VCaP (cell line): ENCODE data around the gene TNS3.

ENCODE experiments used
- H3K27ac ChIP-seq: fragments of 450-650 bp; 2 replicates; pipeline ENCODE4 v1.5.1; 2017
- TF ChIP-seq, protein P1 (sequence below): fragments of 450-650 bp; conservative IDR thresholded peaks from 2 replicates; pipeline ENCODE4 v1.5.1; 2017; ENCODE audit warnings: mild to moderate bottlenecking, moderate library complexity

The TNS3 gene

DNA sequence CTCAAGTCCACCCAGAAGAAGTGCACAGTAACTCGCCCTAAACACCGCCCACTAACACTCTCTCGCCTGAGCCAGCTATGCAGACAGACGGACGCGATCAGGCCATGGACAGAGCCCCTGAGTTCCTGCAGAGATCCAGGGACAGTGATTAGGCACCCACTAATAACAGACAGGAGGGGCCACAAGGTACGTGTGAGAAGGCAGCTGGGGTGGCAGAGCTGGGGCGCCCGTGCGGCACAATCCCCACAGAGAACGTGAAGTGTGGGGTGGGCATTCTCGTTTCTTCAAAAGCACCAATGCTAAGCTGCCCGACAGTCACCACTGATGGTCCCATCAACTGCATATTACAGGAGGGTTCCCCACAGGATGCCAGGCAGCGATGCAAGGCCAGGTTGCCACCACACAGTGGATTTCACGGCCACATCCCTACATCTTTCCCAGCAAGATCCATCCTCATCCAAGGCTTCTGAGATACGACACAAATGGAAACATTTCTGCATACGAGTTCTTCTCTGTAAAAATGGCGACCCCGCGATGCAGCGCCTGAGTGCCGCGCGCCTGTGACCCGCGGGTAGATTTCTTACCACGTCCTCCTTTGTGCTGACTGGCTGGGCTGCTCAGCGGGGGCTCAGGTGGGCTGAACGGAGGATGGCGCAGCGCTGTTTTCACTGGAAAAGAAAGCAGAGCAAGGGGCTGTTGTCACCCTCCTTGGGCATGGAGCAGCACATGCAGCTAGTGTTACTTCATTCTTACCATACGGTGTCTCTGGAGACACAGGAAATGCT, 237.5 kb downstream of the TNS3 start:
- TF ChIP-seq, protein P1, sequence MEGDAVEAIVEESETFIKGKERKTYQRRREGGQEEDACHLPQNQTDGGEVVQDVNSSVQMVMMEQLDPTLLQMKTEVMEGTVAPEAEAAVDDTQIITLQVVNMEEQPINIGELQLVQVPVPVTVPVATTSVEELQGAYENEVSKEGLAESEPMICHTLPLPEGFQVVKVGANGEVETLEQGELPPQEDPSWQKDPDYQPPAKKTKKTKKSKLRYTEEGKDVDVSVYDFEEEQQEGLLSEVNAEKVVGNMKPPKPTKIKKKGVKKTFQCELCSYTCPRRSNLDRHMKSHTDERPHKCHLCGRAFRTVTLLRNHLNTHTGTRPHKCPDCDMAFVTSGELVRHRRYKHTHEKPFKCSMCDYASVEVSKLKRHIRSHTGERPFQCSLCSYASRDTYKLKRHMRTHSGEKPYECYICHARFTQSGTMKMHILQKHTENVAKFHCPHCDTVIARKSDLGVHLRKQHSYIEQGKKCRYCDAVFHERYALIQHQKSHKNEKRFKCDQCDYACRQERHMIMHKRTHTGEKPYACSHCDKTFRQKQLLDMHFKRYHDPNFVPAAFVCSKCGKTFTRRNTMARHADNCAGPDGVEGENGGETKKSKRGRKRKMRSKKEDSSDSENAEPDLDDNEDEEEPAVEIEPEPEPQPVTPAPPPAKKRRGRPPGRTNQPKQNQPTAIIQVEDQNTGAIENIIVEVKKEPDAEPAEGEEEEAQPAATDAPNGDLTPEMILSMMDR: no peak
- H3K27ac ChIP-seq: no peak overlapping the region

GRCh38 chr7:47343061-47343455, 238.9 kb downstream of the TNS3 start:
- TF ChIP-seq, protein P1: no peak
- H3K27ac ChIP-seq: no peak overlapping the region

GRCh38 chr7:47342296-47343060, 239.4 kb downstream of the TNS3 start:
- TF ChIP-seq, protein P1: no peak
- no peak overlapping the region for H3K27ac ChIP-seq

- H3K27ac ChIP-seq: no peak overlapping the region
- TF ChIP-seq, protein P1: no peak
Measured at GRCh38 chr7:47340517-47340916, 241.4 kb downstream of the TNS3 start.

GRCh38 chr7:47338026-47338425, 243.9 kb downstream of the TNS3 start:
- H3K27ac ChIP-seq: no peak overlapping the region
- TF ChIP-seq, protein P1: no peak

GRCh38 chr7:47337531-47337930, 244.4 kb downstream of the TNS3 start:
- TF ChIP-seq, protein P1: no peak

More at GRCh38 chr7:47337531-47337930, 244.4 kb downstream of the TNS3 start:
- no peak overlapping the region for H3K27ac ChIP-seq
